Activated naive CD4-positive, alpha-beta T cell treated with anti-CD3 and anti-CD28 coated beads, Interleukin-2, amount 10 ng/mL, durations not matched to agents 7 days and 5 days (primary cell): ENCODE data around the gene BMPR2.
"Not testable (repeated sequence)": the region's sequence is repeated elsewhere in the genome, so short reads cannot be mapped to it uniquely, and the experiment has no call there.

Experiments used
- CTCF ChIA-PET: fragments of 350-600 bp; sonication (Branson Sonifier 250); formaldehyde crosslinking; loops from one replicate; lab custom pipeline; 2021; ENCODE audit warnings: antibody characterized with exemption; lab: Charles Lee
- DNase-seq: peaks from one replicate; pipeline ENCODE4 v3.0.0-alpha.2; 2020
- H3K27ac Mint-ChIP-seq: one replicate; pipeline ENCODE4 v1.8.0; 2021; ENCODE audit warnings: mild to moderate bottlenecking, moderate library complexity, mixed read lengths
- H3K27me3 Mint-ChIP-seq: one replicate; pipeline ENCODE4 v1.8.0; 2021; ENCODE audit warnings: mild to moderate bottlenecking, mixed read lengths
- H3K36me3 Mint-ChIP-seq: one replicate; pipeline ENCODE4 v1.8.0; 2021; ENCODE audit warnings: mixed read lengths
- H3K4me1 Mint-ChIP-seq: one replicate; pipeline ENCODE4 v1.8.0; 2021; ENCODE audit warnings: mixed read lengths
- H3K4me3 Mint-ChIP-seq: one replicate; pipeline ENCODE4 v1.8.0; 2021; ENCODE audit warnings: mild to moderate bottlenecking, moderate library complexity, mixed read lengths
- H3K9me3 Mint-ChIP-seq: one replicate; pipeline ENCODE4 v1.8.0; 2021; ENCODE audit warnings: mixed read lengths

BMPR2 gene

DNA sequence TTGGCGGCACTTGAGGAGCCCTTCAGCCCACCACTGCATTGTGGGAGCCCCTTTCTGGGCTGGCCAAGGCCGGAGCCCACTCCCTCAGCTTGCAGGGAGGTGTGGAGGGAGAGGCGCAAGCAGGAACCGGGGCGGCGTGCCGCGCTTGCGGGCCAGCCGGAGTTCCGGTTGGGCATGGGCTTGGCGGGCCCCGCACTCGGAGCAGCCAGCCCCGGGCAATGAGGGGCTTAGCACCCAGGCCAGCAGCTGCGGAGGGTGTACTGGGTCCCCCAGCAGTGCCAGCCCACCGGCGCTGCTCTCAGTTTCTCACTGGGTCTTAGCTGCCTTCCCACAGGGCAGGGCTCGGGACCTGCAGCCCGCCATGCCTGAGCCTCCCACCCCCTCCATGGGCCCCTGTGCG, 127.1 kb downstream of the BMPR2 start:
- H3K4me3 Mint-ChIP-seq, H3K27ac Mint-ChIP-seq, H3K27me3 Mint-ChIP-seq, H3K36me3 Mint-ChIP-seq, H3K4me1 Mint-ChIP-seq, H3K9me3 Mint-ChIP-seq, CTCF ChIA-PET, DNase-seq: not testable (repeated sequence)

DNA sequence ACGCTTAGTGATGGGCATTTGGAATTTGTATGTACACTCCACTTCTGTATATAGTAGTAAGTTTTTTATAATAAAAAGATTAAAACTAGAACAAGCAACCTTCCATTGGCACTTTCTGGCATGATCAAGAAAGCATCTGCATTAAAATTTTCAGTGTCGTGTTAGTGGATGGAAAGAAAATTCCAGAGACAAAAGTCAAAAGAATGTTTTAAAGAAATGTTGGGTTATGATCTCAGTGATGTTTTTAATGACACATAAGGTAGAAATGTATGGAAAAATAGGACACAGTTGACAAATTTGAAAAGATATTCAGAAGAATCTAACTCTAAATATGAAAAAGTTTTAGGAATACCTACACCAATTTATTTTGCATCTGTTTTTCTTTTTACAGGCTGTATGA, 132.6 kb downstream of the BMPR2 start:
- Mint-ChIP-seq H3K4me3 (no peak overlapping the region), H3K36me3 (no peaks in the 10 kb centered on the region), H3K27ac (no peak overlapping the region), H3K9me3 (no peaks in the 10 kb centered on the region), H3K4me1 (no peaks in the 10 kb centered on the region), H3K27me3 (no peaks in the 10 kb centered on the region)
- CTCF ChIA-PET: no interaction called here
- no peak for DNase-seq

DNA sequence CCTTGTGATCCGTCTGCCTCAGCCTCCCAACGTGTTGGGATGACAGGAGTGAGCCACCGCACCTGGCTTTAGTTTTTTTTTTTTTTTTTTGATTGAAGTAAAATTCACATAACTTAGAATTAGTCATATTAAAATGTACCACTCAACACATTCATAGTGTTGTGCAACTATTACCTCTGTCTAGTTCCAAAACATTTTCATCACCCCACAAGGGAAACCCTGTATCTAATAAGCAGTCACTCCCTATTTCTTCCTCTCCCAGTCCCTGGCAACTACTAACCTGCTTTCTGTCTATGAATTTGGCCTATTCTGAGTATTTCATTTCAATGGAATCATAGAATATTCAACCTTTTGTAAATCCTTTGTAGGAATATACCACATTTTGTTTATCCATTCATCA, 134.8 kb downstream of the BMPR2 start:
- Mint-ChIP-seq H3K4me1 (no peaks in the 10 kb centered on the region), H3K27ac (no peak overlapping the region), H3K36me3 (no peaks in the 10 kb centered on the region), H3K27me3 (no peaks in the 10 kb centered on the region), H3K4me3 (no peak overlapping the region), H3K9me3 (no peaks in the 10 kb centered on the region)
- DNase-seq: no peak
- CTCF ChIA-PET: no interaction called here

DNA sequence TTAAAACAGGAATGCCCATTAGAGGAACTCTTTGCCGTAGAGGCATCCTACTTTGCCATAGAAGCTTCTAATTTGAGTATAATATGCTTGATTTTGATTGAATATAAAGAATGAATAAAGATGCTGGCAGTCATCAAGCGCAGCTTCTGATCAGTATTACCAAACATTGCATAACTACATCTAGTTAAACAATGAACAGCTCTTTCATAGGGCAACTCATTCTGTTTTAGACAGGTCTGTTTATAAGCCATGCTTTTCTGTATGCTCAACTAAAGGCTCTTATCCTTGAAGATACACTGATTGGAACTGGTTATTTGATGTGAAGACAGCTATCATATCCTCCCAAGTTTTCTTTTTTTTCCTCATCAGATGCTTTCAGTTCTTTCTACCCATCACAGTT, 136.0 kb downstream of the BMPR2 start:
- H3K27ac Mint-ChIP-seq: no peak overlapping the region
- no peak for DNase-seq
- H3K4me1 Mint-ChIP-seq: no peaks in the 10 kb centered on the region
- no peaks in the 10 kb centered on the region for H3K27me3 Mint-ChIP-seq
- no peaks in the 10 kb centered on the region for H3K36me3 Mint-ChIP-seq
- CTCF ChIA-PET: no interaction called here
- no peaks in the 10 kb centered on the region for H3K9me3 Mint-ChIP-seq
- H3K4me3 Mint-ChIP-seq: no peak overlapping the region

DNA sequence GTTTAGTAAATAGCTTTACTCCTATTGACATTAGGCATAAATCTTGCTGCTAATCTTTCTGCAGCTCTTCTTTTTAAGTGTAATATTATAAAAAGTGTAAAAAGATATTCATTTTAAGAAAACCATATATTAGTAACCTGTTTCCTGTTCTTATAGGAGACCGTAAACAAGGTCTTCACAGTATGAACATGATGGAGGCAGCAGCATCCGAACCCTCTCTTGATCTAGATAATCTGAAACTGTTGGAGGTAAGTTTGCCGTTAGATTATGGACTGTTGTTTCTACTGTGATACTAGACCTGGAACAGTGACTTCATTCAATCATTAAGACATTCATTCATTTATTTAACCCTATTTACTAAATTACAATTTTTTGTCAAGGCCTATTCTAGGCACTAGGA, 138.6 kb downstream of the BMPR2 start:
- Mint-ChIP-seq H3K9me3 (no peaks in the 10 kb centered on the region), H3K27me3 (no peaks in the 10 kb centered on the region), H3K36me3 (no peaks in the 10 kb centered on the region), H3K27ac (no peak overlapping the region), H3K4me3 (no peak overlapping the region), H3K4me1 (no peaks in the 10 kb centered on the region)
- DNase-seq: no peak
- CTCF ChIA-PET: no interaction called here

DNA sequence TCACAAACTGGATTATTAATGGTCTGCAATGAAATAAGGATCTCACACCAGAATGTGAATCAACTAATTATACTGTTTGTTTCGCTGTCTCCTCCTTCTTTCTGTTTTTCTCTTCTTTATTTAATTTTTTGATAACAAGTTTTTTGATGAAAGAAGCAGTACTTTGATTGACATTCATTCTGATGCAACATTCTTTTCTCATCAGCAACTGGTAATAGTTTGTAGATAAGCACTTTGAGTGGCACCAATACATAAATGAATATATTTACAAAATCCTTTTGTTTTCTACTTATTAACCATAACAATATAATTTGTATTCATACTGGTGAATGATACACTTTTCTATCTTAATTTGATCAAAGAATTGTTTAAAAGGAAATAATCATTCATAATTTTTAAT, 143.3 kb downstream of the BMPR2 start:
- Mint-ChIP-seq H3K27me3 (no peaks in the 10 kb centered on the region), H3K4me1 (no peaks in the 10 kb centered on the region), H3K4me3 (no peak overlapping the region), H3K36me3 (no peaks in the 10 kb centered on the region), H3K9me3 (no peaks in the 10 kb centered on the region), H3K27ac (no peak overlapping the region)
- CTCF ChIA-PET: no interaction called here
- no peak for DNase-seq

DNA sequence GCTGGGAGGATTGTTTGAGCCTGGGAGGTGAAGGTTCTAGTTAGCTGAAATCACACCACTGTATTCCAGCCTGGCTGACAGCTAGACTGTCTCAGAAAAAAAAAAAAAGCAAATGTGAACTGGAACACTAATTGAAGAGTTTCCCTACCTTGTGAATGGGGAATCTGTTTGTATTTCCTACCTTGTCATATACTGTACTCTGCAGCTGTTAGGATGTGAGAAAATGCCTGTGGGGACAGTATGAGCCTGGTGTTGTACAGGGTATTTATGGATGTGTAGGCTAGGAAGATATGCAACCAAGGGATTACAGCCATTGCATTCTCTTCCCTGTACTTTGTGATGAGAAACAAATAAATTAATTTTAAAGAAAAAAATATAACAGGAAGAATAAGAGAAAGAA, 145.3 kb downstream of the BMPR2 start:
- Mint-ChIP-seq H3K4me1 (no peaks in the 10 kb centered on the region), H3K4me3 (no peak overlapping the region), H3K36me3 (no peaks in the 10 kb centered on the region), H3K27me3 (no peaks in the 10 kb centered on the region), H3K9me3 (no peaks in the 10 kb centered on the region), H3K27ac (no peak overlapping the region)
- no peak for DNase-seq
- CTCF ChIA-PET: no interaction called here

DNA sequence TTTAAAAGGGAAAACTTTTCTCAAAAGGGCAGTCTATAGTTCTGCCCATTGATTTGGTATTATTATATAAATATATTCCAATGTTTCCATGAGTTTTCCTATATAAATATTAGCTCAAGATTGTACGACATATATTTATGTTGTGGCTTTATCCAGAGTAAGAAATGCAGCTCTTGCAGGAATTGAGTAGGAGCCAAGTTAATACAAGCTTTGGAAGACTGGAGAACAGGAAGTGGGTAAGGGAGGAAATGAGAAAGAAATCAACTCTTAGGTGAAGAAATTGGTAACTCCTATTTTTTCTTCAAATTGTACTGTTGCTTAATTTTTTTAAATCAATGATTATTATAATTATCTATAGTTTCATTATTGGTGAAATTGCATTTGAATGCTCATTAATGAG, 153.3 kb downstream of the BMPR2 start:
- DNase-seq: no peak
- Mint-ChIP-seq H3K27me3 (no peaks in the 10 kb centered on the region), H3K27ac (no peak overlapping the region), H3K4me1 (peaks cover 17% of the 10 kb centered on the region), H3K4me3 (no peak overlapping the region), H3K9me3 (no peaks in the 10 kb centered on the region), H3K36me3 (no peaks in the 10 kb centered on the region)
- CTCF ChIA-PET: no interaction called here

DNA sequence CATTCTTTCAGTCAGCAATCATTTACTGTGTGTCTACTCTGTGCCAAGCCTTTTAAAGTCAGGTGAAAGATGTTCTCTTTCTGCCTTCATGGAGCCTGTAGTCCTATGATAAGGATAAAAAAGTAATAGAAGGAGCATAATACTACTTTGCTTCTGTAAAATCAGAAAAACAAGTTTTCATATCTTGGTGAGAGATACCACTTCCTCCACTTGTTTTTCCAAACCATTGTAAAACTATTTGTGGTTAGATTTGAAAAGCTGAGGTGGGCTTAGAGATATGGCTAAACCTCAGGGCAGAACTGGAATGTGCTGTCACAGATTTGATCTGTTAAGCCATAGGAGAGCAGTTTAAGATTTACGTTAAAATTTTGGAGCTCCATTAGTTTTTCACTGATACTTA, 153.9 kb downstream of the BMPR2 start:
- Mint-ChIP-seq H3K27me3 (no peaks in the 10 kb centered on the region), H3K4me3 (no peak overlapping the region), H3K27ac (no peak overlapping the region), H3K4me1 (peaks cover 17% of the 10 kb centered on the region), H3K36me3 (no peaks in the 10 kb centered on the region), H3K9me3 (no peaks in the 10 kb centered on the region)
- no peak for DNase-seq
- CTCF ChIA-PET: interaction anchor here (0.6 kb wide), 1 partner anchor 32 kb away, joined by 3 read pairs; no protein-coding TSS in a partner anchor

DNA sequence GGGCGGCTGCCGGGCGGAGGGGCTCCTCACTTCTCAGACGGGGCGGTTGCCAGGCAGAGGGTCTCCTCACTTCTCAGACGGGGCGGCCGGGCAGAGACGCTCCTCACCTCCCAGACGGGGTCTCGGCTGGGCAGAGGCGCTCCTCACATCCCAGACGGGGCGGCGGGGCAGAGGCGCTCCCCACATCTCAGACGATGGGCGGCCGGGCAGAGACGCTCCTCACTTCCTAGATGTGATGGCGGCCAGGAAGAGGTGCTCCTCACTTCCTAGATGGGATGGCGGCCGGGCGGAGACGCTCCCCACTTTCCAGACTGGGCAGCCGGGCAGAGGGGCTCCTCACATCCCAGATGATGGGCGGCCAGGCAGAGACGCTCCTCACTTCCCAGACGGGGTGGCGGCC, 159.2 kb downstream of the BMPR2 start:
- H3K4me3 Mint-ChIP-seq, H3K9me3 Mint-ChIP-seq, H3K27me3 Mint-ChIP-seq, CTCF ChIA-PET, H3K27ac Mint-ChIP-seq, DNase-seq, H3K4me1 Mint-ChIP-seq, H3K36me3 Mint-ChIP-seq: not testable (repeated sequence)

DNA sequence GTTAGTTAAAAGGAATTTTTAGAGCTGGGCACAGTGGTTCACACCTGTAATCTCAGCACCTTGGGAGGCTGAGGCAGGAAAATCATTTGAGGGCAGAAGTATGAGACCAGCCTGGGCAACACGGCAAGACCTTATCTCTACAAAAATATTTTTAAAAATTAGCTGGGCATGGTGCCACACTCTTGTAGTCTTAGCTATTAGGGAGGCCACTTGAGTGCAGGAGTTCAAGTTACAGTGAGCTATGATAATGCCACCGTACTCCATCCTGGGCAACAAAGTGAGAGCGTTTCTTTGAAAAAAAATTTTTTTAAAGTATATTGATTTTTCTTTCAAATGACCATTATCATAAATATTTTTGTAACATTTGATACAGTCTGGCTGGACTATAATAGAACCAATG, 165.0 kb downstream of the BMPR2 start:
- H3K36me3 Mint-ChIP-seq: no peaks in the 10 kb centered on the region
- H3K27ac Mint-ChIP-seq: no peak overlapping the region
- no peaks in the 10 kb centered on the region for H3K9me3 Mint-ChIP-seq
- DNase-seq: no peak
- H3K27me3 Mint-ChIP-seq: no peaks in the 10 kb centered on the region
- CTCF ChIA-PET: no interaction called here
- no peaks in the 10 kb centered on the region for H3K4me1 Mint-ChIP-seq
- H3K4me3 Mint-ChIP-seq: no peak overlapping the region

DNA sequence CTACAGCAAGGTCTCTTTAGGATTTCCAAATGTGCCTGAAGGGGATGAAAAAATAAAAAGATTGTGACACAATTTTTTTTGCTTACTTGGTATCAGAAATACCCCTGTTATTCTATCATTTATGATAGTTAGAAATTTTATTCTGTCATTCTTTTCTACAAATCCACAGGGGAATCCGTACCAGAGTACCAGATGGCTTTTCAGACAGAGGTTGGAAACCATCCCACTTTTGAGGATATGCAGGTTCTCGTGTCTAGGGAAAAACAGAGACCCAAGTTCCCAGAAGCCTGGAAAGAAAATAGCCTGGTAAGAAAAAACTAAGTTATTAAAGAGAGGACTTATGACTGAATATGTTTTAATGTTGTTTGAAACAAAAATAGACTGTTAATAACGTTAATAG, 166.0 kb downstream of the BMPR2 start:
- Mint-ChIP-seq H3K27ac (no peak overlapping the region), H3K4me1 (no peaks in the 10 kb centered on the region), H3K4me3 (no peak overlapping the region), H3K27me3 (no peaks in the 10 kb centered on the region), H3K36me3 (no peaks in the 10 kb centered on the region), H3K9me3 (no peaks in the 10 kb centered on the region)
- CTCF ChIA-PET: no interaction called here
- no peak for DNase-seq

DNA sequence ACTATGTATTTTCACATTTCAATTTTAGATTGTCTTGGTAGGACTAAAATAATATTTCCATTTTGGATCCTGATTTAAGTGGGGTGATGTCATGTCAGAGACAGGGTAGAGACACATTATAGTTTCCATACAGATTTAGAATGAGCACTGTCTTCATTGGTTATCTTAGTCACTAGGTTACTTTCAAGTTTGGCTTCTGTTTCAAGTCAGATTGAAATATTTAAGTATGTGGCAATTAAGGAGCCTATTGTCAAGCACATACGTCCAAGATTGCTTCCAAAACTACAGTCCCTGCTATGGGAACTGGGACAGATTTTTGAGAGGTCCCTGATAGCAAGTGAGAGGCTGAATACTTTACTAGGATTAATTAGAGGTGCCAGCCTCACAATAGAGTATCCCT, 169.4 kb downstream of the BMPR2 start:
- no peaks in the 10 kb centered on the region for H3K36me3 Mint-ChIP-seq
- no peaks in the 10 kb centered on the region for H3K4me1 Mint-ChIP-seq
- no peak overlapping the region for H3K27ac Mint-ChIP-seq
- CTCF ChIA-PET: no interaction called here
- DNase-seq: no peak
- H3K9me3 Mint-ChIP-seq: no peaks in the 10 kb centered on the region
- no peaks in the 10 kb centered on the region for H3K27me3 Mint-ChIP-seq
- H3K4me3 Mint-ChIP-seq: no peak overlapping the region

DNA sequence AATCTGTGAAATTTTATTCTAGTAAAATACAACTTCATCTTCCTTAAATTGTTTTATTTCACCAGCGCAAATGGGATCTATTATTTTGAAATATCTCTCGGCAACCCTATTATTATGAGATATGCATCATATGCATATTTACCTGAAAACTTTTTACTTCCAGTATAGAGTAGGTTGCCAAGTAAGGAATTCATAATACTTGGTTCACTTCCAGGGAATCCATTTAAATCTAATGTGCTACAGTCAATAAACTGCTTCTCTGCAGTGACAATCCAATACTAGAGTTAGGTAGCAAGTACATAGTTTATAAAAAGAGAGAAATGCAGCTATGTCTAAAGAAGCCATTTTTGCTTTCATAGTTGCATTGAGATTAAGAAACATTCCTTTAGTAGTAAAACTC, 169.8 kb downstream of the BMPR2 start:
- Mint-ChIP-seq H3K4me1 (no peaks in the 10 kb centered on the region), H3K27me3 (no peaks in the 10 kb centered on the region), H3K9me3 (no peaks in the 10 kb centered on the region), H3K36me3 (no peaks in the 10 kb centered on the region), H3K27ac (no peak overlapping the region), H3K4me3 (no peak overlapping the region)
- CTCF ChIA-PET: no interaction called here
- no peak for DNase-seq

DNA sequence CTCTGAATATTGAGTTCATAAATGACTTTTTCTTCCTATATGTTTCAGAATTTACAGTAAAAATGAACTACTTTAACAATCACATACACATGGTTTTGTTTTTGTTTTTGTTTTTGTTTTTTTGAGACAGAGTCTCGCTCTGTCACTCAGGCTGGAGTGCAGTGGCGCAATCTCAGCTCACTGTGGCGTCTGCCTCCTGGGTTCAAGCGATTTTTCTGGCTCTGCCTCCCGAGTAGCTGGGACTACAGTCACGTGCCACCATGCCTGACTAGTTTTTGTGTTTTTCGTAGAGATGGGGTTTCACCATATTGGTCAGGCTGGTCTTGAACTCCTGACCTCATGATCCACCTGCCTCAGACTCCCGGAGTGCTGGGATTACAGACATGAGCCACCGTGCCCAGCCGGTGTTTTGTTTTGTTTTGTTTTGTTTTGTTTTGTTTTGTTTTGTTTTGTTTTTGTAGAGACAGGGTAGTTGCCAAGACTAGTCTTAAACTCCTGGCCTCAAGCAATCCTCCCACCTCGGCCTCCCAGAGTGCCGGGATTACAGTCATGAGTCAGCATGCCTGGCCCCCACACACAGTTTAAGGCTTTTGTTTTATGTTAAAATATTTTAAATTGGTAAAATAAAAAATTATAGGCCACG, 170.5 kb downstream of the BMPR2 start:
- H3K4me1 Mint-ChIP-seq, H3K9me3 Mint-ChIP-seq, H3K27ac Mint-ChIP-seq, CTCF ChIA-PET, H3K27me3 Mint-ChIP-seq, H3K36me3 Mint-ChIP-seq, H3K4me3 Mint-ChIP-seq, DNase-seq: not testable (repeated sequence)

DNA sequence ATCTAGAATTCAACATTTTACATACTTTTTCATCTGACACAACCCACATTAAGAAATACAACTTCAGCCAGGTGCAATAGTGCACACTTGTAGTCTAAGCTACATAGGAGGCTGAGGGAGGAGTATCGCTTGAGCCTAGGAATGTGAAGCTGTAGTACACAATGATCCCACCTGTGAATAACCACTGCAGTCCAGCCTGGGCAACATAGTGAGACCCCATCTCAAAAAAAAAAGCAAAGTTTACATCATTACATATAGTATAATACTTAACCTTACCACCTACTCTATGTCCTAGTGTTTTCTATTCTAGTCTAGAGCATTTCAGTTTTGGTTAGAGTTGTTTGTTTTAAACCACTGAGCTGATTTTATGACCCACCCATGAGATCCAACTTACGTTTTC, 172.1 kb downstream of the BMPR2 start:
- no peaks in the 10 kb centered on the region for H3K4me1 Mint-ChIP-seq
- CTCF ChIA-PET: no interaction called here
- H3K27me3 Mint-ChIP-seq: no peaks in the 10 kb centered on the region
- no peak for DNase-seq
- H3K27ac Mint-ChIP-seq: no peak overlapping the region
- H3K4me3 Mint-ChIP-seq: no peak overlapping the region
- no peaks in the 10 kb centered on the region for H3K9me3 Mint-ChIP-seq
- H3K36me3 Mint-ChIP-seq: no peaks in the 10 kb centered on the region
